ENCODE measurements around the gene C11orf16.
"Not testable (repeated sequence)": the region's sequence is repeated elsewhere in the genome, so short reads cannot be mapped to it uniquely, and the experiment has no call there.

The C11orf16 gene

DNA sequence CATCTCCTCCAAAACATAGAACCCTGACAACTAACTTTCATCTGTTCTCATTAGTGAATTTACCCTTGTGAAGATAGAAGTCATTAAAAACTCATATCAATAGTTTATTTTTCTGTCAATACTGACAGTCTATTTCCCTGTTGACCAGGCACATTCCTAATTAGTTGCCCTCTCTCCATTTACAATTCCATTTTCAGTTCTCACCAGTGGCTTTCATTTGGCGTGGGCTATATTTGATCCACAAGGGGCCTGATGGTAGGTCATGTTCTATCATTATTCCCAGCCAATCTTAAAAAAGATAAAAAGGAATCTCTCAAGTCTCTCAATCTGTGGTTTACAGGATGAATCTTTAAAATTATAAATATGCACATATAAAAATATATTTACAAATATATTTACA, 25.6 kb downstream of the C11orf16 start:
- Histone ChIP-seq H3K27me3 (ENCODE audit: insufficient read depth, low read length) (no peaks in the 10 kb centered on the region), H3K9me2 (ENCODE audit: low read depth, low read length) (no peaks in the 10 kb centered on the region), H3K36me3 (ENCODE audit: insufficient read depth, low read length) (no peaks in the 10 kb centered on the region), H3K79me2 (ENCODE audit: insufficient read depth, low read length) (no peaks in the 10 kb centered on the region), H3F3A (ENCODE audit: insufficient read depth, low read length) (no peaks in the 10 kb centered on the region), H3K4me2 (ENCODE audit: low read length) (no peak overlapping the region), H3K9ac (ENCODE audit: low read length) (no peak overlapping the region), H3K9me3 (ENCODE audit: low read length) (no peaks in the 10 kb centered on the region), H3K4me3 (ENCODE audit: low read depth, low read length, poor library complexity, severe bottlenecking) (no peak overlapping the region), H3K27ac (ENCODE audit: low read depth, low read length, poor library complexity, severe bottlenecking) (no peak overlapping the region), H2AFZ (ENCODE audit: low read length) (no peak overlapping the region), H3K4me1 (ENCODE audit: insufficient read depth, low read length, severe bottlenecking) (peaks cover 11% of the 10 kb centered on the region), H4K20me1 (ENCODE audit: insufficient read depth, low read length) (no peaks in the 10 kb centered on the region)
- no peak for TF ChIP-seq CTCF (IDR thresholded peaks at IDR 0.05; ENCODE audit: low read length)
- TF ChIP-seq EZH2 (IDR thresholded peaks at IDR 0.05; ENCODE audit: borderline replicate concordance, low read length): no peak

GRCh38 chr11:8905528-8906165, 27.1 kb downstream of the C11orf16 start:
- H3K4me1 ChIP-seq (ENCODE audit: insufficient read depth, low read length, severe bottlenecking): peaks cover 6% of the 10 kb centered on the region
- no peaks in the 10 kb centered on the region for H4K20me1 ChIP-seq (ENCODE audit: insufficient read depth, low read length)
- no peaks in the 10 kb centered on the region for H3K27me3 ChIP-seq (ENCODE audit: insufficient read depth, low read length)
- H3K36me3 ChIP-seq (ENCODE audit: insufficient read depth, low read length): no peaks in the 10 kb centered on the region
- H2AFZ ChIP-seq (ENCODE audit: low read length): no peak overlapping the region
- no peak overlapping the region for H3K4me3 ChIP-seq (ENCODE audit: low read depth, low read length, poor library complexity, severe bottlenecking)
- no peak overlapping the region for H3K4me2 ChIP-seq (ENCODE audit: low read length)
- H3F3A ChIP-seq (ENCODE audit: insufficient read depth, low read length): no peaks in the 10 kb centered on the region
- no peaks in the 10 kb centered on the region for H3K9me2 ChIP-seq (ENCODE audit: low read depth, low read length)
- TF ChIP-seq CTCF (IDR thresholded peaks at IDR 0.05; ENCODE audit: low read length) (no peak), EZH2 (IDR thresholded peaks at IDR 0.05; ENCODE audit: borderline replicate concordance, low read length) (no peak)
- H3K9me3 ChIP-seq (ENCODE audit: low read length): no peaks in the 10 kb centered on the region
- H3K79me2 ChIP-seq (ENCODE audit: insufficient read depth, low read length): no peaks in the 10 kb centered on the region
- H3K9ac ChIP-seq (ENCODE audit: low read length): no peak overlapping the region
- no peak overlapping the region for H3K27ac ChIP-seq (ENCODE audit: low read depth, low read length, poor library complexity, severe bottlenecking)

DNA sequence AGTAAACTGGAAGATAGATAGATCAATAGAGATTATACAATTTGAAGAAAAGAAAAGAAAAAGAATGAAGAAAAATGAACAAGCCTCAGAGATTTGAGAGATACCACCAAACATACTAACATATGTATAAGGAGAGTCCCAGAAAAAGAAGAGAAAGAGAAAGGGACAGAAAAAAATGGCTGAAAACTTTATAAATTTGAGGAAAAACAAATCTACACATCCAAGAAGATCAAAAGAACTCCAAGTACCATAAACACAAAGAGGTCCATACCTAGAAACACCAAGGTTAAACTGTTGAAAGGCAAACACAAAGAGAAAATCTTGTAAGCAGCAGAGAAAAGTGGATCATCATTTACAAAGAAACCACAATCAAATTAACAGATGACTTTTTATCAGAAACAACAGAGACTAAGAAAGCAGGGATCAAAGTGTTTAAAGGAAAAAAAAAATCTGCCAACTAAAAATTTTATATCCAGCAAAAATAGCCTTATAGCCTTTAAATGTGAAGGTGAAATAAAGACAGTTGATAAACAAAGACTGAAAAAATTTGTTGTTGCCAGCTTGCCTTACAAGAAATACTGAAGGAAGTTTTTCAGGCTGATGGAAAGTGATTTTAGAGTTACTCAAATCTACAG, 33.5 kb downstream of the C11orf16 start:
- TF ChIP-seq CTCF (IDR thresholded peaks at IDR 0.05; ENCODE audit: low read length): no peak
- TF ChIP-seq EZH2 (IDR thresholded peaks at IDR 0.05; ENCODE audit: borderline replicate concordance, low read length): no peak
- Histone ChIP-seq H3K9me3 (ENCODE audit: low read length) (peaks cover 10% of the 10 kb centered on the region), H3K27me3 (ENCODE audit: insufficient read depth, low read length) (no peaks in the 10 kb centered on the region), H3K27ac (ENCODE audit: low read depth, low read length, poor library complexity, severe bottlenecking) (no peak overlapping the region), H3K9me2 (ENCODE audit: low read depth, low read length) (no peaks in the 10 kb centered on the region), H4K20me1 (ENCODE audit: insufficient read depth, low read length) (no peaks in the 10 kb centered on the region), H3K36me3 (ENCODE audit: insufficient read depth, low read length) (no peaks in the 10 kb centered on the region), H3K4me2 (ENCODE audit: low read length) (no peak overlapping the region), H3F3A (ENCODE audit: insufficient read depth, low read length) (no peaks in the 10 kb centered on the region), H3K9ac (ENCODE audit: low read length) (no peak overlapping the region), H3K4me3 (ENCODE audit: low read depth, low read length, poor library complexity, severe bottlenecking) (no peak overlapping the region), H2AFZ (ENCODE audit: low read length) (no peak overlapping the region), H3K79me2 (ENCODE audit: insufficient read depth, low read length) (no peaks in the 10 kb centered on the region), H3K4me1 (ENCODE audit: insufficient read depth, low read length, severe bottlenecking) (no peaks in the 10 kb centered on the region)

DNA sequence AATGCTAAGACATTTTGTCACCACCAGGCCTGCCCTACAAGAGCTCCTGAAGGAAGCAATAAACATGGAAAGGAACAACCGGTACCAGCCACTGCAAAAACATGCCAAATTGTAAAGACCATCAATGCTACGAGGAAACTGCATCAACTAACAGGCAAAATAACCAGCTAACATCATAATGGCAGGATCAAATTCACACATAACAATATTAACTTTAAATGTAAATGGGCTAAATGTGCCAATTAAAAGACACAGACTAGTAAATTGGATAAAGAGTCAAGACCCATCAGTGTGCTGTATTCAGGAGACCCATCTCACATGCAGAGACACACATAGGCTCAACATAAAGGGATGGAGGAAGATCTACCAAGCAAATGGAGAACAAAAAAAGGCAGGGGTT, 41.6 kb downstream of the C11orf16 start:
- not testable (repeated sequence) for H3K79me2 ChIP-seq (ENCODE audit: insufficient read depth, low read length); H3K4me2 ChIP-seq (ENCODE audit: low read length); H3K9me3 ChIP-seq (ENCODE audit: low read length)

More for the DNA sequence above, 41.6 kb downstream of the C11orf16 start:
- not testable (repeated sequence) for H2AFZ ChIP-seq (ENCODE audit: low read length); H4K20me1 ChIP-seq (ENCODE audit: insufficient read depth, low read length); H3F3A ChIP-seq (ENCODE audit: insufficient read depth, low read length); H3K27me3 ChIP-seq (ENCODE audit: insufficient read depth, low read length); H3K36me3 ChIP-seq (ENCODE audit: insufficient read depth, low read length); H3K27ac ChIP-seq (ENCODE audit: low read depth, low read length, poor library complexity, severe bottlenecking); H3K4me1 ChIP-seq (ENCODE audit: insufficient read depth, low read length, severe bottlenecking); H3K9ac ChIP-seq (ENCODE audit: low read length); H3K4me3 ChIP-seq (ENCODE audit: low read depth, low read length, poor library complexity, severe bottlenecking); H3K9me2 ChIP-seq (ENCODE audit: low read depth, low read length)

Measured in OCI-LY1 (cell line).